ENCODE measurements around the gene PHLDA2. TPM values are rescaled to one million over a fixed set of nuclear protein-coding genes. Genes with fewer than 3 reads are reported as not detected.
"Not testable (repeated sequence)": the region's sequence is repeated elsewhere in the genome, so short reads cannot be mapped to it uniquely, and the experiment has no call there.

PHLDA2 gene
- total RNA-seq, 4 donors from 2014 or later: 4.1 to 6.4 (median 4.9) TPM; not detected in 1

GRCh38 chr11:2940921-2941821 lies 12.0 kb upstream of the PHLDA2 start:
- Histone ChIP-seq H3K27me3 (no peaks in the 10 kb centered on the region), H3K4me3 (no peak overlapping the region), H3K9me3 (peaks cover 0 to 6% (median 2%) of the 10 kb centered on the region in 4 donors), H3K27ac (peak overlapping the region in 3 of 4 donors; percentile 49 to 87 (median 80)), H3K4me1 (peaks cover 0 to 52% (median 4%) of the 10 kb centered on the region in 4 donors), H3K36me3 (peaks cover 0 to 11% (median 0%) of the 10 kb centered on the region in 3 donors)
- no peak for TF ChIP-seq POLR2A (IDR thresholded peaks at IDR 0.05)
- TF ChIP-seq CTCF (IDR thresholded peaks at IDR 0.05): no peak
- peak in 2 of 3 donors; percentile 74 to 85 for DNase-seq

GRCh38 chr11:2940147-2940920 lies 11.1 kb upstream of the PHLDA2 start:
- peak overlapping the region in 3 of 4 donors; percentile 49 to 87 (median 80) for H3K27ac ChIP-seq
- no peak overlapping the region for H3K4me3 ChIP-seq
- TF ChIP-seq CTCF (IDR thresholded peaks at IDR 0.05) (no peak), POLR2A (IDR thresholded peaks at IDR 0.05) (peak; percentile 35 to 41)
- H3K27me3 ChIP-seq: no peaks in the 10 kb centered on the region
- peaks cover 0 to 6% (median 2%) of the 10 kb centered on the region in 4 donors for H3K9me3 ChIP-seq
- H3K4me1 ChIP-seq: peaks cover 0 to 43% (median 2%) of the 10 kb centered on the region in 4 donors
- peak in 2 of 3 donors; percentile 86 for DNase-seq
- peaks cover 0 to 11% (median 0%) of the 10 kb centered on the region in 3 donors for H3K36me3 ChIP-seq

GRCh38 chr11:2938458-2939418 lies 9.5 kb upstream of the PHLDA2 start:
- not testable (repeated sequence) for H3K36me3 ChIP-seq, H3K27me3 ChIP-seq, H3K4me3 ChIP-seq, H3K9me3 ChIP-seq, H3K27ac ChIP-seq
- peaks cover 0 to 27% (median 2%) of the 10 kb centered on the region in 4 donors for H3K4me1 ChIP-seq
- peak in 2 of 3 donors; percentile 41 for DNase-seq

GRCh38 chr11:2937641-2938457 lies 8.6 kb upstream of the PHLDA2 start:
- not testable (repeated sequence) for H3K36me3 ChIP-seq, H3K4me3 ChIP-seq, H3K27me3 ChIP-seq, H3K9me3 ChIP-seq, DNase-seq, H3K27ac ChIP-seq
- peaks cover 0 to 26% (median 2%) of the 10 kb centered on the region in 4 donors for H3K4me1 ChIP-seq

GRCh38 chr11:2934611-2935239 lies 5.5 kb upstream of the PHLDA2 start:
- peaks cover 0 to 6% (median 2%) of the 10 kb centered on the region in 4 donors for H3K9me3 ChIP-seq
- TF ChIP-seq CTCF (IDR thresholded peaks at IDR 0.05): no peak
- TF ChIP-seq POLR2A (IDR thresholded peaks at IDR 0.05): no peak
- peak in 2 of 3 donors; percentile 43 to 47 for DNase-seq
- no peaks in the 10 kb centered on the region for H3K36me3 ChIP-seq
- peaks cover 0 to 12% (median 7%) of the 10 kb centered on the region in 4 donors for H3K4me1 ChIP-seq
- no peaks in the 10 kb centered on the region for H3K27me3 ChIP-seq
- H3K4me3 ChIP-seq: no peak overlapping the region
- H3K27ac ChIP-seq: no peak overlapping the region

Measured in Peyer's patch (tissue), 4 donors.